Left hindlimb (tissue), 1 donor: ENCODE results near the gene ATP5F1C.
"Not testable (repeated sequence)": the region's sequence is repeated elsewhere in the genome, so short reads cannot be mapped to it uniquely, and the experiment has no call there.

Experiments used
- DNase-seq: peaks from one replicate; pipeline ENCODE4 v3.0.0-alpha.2; 2018

The ATP5F1C gene

GRCh38 chr10:7787857-7788638 lies at the start of gene ATP5F1C, which contains the start of gene KIN:
Gene ATP5F1C (plus strand): TSS chr10:7788177. CDS start chr10:7788208, 31 bp downstream.
Gene KIN (minus strand): TSS chr10:7787993. CDS start chr10:7787933, 60 bp downstream.
- DNase-seq = peak; percentile 99

DNA sequence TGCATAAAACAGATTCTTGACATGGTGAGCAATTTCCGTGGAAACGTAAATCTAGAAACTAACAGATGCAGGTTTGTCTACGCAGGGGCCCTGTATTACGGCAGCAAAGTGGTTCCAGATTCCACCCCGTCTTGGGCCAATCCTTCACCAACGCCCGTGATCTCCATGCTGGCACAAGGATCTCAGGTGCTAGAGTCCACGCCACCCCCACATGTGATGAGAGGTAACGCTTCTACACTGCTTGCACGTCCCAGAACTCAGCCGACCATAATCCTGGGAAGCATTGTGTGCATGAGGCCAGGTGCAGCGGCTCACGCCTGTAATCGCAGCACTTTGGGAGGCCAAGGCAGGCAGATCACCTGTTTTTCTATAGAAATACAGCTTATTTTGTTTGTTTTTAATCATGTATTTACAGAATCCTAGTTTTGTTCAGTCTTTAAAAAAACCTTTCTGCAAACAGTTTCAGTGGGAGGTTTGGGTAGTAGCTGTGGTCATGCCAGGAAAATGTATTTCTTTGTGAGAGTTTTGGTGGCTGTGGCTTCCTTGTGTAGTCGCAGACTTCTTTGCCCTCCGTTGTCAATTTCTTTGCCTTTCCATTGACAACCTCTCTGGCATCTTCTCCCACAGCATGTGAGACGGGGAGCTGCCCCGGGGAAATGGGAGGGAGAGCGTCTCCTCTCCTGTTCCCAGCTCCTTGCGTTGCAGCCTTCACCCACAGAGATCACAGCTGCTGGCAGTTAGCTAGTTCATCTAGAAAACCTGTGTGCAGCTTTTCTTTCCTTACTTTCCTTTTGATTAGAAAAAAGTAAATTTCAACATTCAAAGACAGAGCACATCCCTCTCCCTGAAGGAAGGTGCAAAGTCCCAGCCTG lies 49.2 kb upstream of the ATP5F1C start:
- no peak for DNase-seq

- DNase-seq = no peak
Measured at GRCh38 chr10:7744307-7744706, 43.7 kb upstream of the ATP5F1C start.

DNA sequence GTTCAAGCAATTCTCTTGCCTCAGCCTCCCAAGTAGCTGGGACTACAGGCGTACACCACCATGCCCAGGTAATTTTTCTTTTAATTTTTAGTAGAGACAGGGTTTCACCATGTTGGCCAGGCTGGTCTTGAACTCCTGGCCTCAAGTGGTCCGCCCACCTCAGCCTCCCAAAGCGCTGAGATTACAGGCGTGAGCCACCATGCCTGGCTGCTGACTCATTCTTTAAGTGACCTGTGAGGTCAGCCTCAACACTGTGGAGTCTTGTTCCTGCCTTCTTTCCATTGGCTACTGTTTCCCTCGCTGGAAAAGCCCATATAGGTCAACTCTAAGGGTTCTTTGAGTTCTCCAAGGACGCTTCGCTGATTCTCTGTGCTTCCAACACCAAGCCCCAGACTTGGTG lies 39.3 kb upstream of the ATP5F1C start:
- DNase-seq = not testable (repeated sequence)

DNA sequence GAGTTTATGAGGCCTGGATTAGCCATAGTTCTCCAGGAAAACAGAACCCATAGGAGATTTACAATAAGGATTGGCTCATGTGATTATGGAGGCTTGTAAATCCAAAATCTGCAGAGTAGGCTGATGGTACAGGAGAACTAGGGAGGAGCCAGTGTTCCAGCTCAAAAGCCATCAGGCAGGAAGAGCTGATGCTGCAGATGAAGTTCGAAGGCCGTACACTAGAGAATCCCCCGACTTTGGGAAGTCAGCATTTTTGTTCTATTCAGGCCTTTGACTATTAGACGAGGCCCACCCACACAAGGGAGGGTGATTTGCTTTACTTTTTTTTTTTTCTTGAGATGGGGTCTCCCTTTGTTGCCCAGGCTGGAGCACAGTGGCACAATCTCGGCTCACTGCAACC lies 37.8 kb upstream of the ATP5F1C start:
- no peak for DNase-seq

GRCh38 chr10:7752251-7752650 lies 35.7 kb upstream of the ATP5F1C start:
- no peak for DNase-seq

GRCh38 chr10:7755103-7755502 lies 32.9 kb upstream of the ATP5F1C start:
- no peak for DNase-seq

- DNase-seq = no peak
Measured at GRCh38 chr10:7756360-7756992, 31.5 kb upstream of the ATP5F1C start.

GRCh38 chr10:7763929-7764328 lies 24.0 kb upstream of the ATP5F1C start:
- DNase-seq = no peak

- no peak for DNase-seq
Measured at GRCh38 chr10:7766241-7766640, 21.7 kb upstream of the ATP5F1C start.

GRCh38 chr10:7767209-7767608 lies 20.8 kb upstream of the ATP5F1C start:
- no peak for DNase-seq

GRCh38 chr10:7768417-7768816 lies 19.6 kb upstream of the ATP5F1C start:
- no peak for DNase-seq

GRCh38 chr10:7773845-7774801 lies 13.9 kb upstream of the ATP5F1C start:
- no peak for DNase-seq

GRCh38 chr10:7776777-7777176 lies 11.2 kb upstream of the ATP5F1C start:
- no peak for DNase-seq

GRCh38 chr10:7782194-7782593 lies 5.8 kb upstream of the ATP5F1C start:
- not testable (repeated sequence) for DNase-seq

- no peak for DNase-seq
Measured at GRCh38 chr10:7786430-7786829, 1.5 kb upstream of the ATP5F1C start.

GRCh38 chr10:7787150-7787856 lies 674 bp upstream of the ATP5F1C start:
- no peak for DNase-seq

GRCh38 chr10:7788639-7789286 lies 786 bp downstream of the ATP5F1C start:
- DNase-seq = no peak

DNA sequence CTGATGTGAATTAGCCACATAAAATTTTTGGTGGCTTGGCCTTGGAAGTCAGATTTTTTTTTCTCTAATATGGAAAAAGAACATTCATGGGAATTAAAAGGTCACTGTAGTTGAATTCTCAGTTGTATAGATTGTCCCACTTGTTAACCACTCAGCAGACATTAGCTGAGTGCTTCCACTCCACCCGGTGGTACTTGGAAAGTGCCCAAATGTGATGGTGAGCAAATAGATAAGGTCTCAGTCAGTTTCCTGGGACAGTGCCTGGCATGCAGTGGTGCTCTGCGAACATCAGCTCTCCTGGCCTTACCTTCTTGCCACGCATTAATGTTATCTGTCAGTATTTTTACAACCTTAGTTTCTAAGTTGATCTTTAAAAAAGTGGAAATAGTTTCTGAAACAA lies 1.4 kb downstream of the ATP5F1C start:
- no peak for DNase-seq

DNA sequence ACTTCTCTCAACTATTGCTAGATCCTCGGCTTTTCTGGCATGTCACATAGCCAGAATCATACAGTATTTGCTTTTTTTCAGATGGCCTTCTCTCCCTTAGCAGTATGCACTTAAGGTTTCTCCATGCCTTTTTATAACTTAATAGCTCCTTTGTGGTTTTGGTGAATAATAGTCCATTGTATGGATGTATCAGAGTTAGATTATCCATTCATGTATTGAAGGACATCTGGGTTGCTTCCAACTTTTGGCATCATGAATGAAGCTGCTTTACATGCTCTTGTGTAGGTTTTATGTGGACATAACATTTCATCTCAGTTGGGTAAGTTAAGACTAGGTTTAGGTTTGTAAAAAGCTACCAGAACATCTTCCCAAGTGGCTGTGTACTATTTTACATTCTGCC lies 4.6 kb downstream of the ATP5F1C start:
- DNase-seq = no peak
